SK-N-SH treated with all-trans-retinoic acid at 6 μM for 48 hours (cell line): ENCODE data around the gene ABCA7.

Experiments
- CSDC2 ChIP-seq: fragments of 250-450 bp; sonication (Bioruptor Pico); IDR thresholded peaks from 2 replicates; pipeline ENCODE4 v1.5.0; 2020; ENCODE audit warnings: mild to moderate bottlenecking, moderate library complexity
- POU6F1 ChIP-seq: fragments of 250-450 bp; sonication (Bioruptor Pico); IDR thresholded peaks from 2 replicates; pipeline ENCODE4 v1.8.0; 2021; ENCODE audit warnings: low read depth, mild to moderate bottlenecking, moderate library complexity, borderline replicate concordance
- RARB ChIP-seq: fragments of 250-450 bp; sonication (Bioruptor Pico); IDR thresholded peaks from 2 replicates; pipeline ENCODE4 v1.8.0; 2021; ENCODE audit warnings: mild to moderate bottlenecking, moderate library complexity
- TOX ChIP-seq: fragments of 250-450 bp; sonication (Bioruptor Pico); IDR thresholded peaks from 2 replicates; pipeline ENCODE4 v1.8.0; 2021; ENCODE audit warnings: mild to moderate bottlenecking, moderate library complexity, borderline replicate concordance
- ZFP3 ChIP-seq: fragments of 250-450 bp; sonication (Bioruptor Pico); IDR thresholded peaks from 2 replicates; pipeline ENCODE4 v1.5.0; 2020; ENCODE audit warnings: mild to moderate bottlenecking, moderate library complexity
- ZFP30 ChIP-seq: fragments of 450-650 bp; formaldehyde crosslinking; IDR thresholded peaks from 2 replicates; pipeline ENCODE4 v1.5.0; 2022; ENCODE audit warnings: mild to moderate bottlenecking, moderate library complexity
- ZNF565 ChIP-seq: fragments of 450-650 bp; formaldehyde crosslinking; conservative IDR thresholded peaks from 2 replicates; pipeline ENCODE4 v1.5.0; 2020; ENCODE audit warnings: low read depth, mild to moderate bottlenecking, moderate library complexity
- TF ChIP-seq, protein P1 (sequence below): fragments of 250-450 bp; sonication (Bioruptor Pico); IDR thresholded peaks from 2 replicates; pipeline ENCODE4 v1.5.1; 2020; ENCODE audit warnings: low read depth, mild to moderate bottlenecking, moderate library complexity
- TF ChIP-seq, protein P2 (sequence below): fragments of 250-450 bp; sonication (Bioruptor Pico); IDR thresholded peaks from 2 replicates; pipeline ENCODE4 v1.8.0; 2020; ENCODE audit warnings: mild to moderate bottlenecking, moderate library complexity, borderline replicate concordance

DNA sequence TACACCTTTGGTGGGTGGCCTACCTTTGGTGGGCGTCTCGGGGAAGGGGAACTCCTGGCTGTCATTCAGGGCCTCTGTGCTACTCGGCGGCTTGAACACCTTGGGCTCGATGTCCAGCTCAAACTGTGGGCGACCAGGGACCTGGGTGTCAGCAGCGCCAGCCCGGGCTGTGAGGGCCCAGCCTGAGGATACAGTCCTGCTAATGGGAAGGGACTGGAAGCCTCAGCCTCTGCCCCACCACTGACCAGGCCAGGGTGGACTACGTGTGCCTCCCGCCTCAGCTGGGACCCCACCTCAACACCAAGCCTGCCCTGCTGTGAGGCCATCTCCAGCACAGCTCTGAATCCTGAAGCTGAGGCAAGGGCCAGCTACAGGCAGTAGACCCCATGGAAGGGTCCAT, 26.7 kb upstream of the ABCA7 start:
- TF ChIP-seq CSDC2 (CRISPR knock-in tag) (no peak), ZFP30 (CRISPR knock-in tag) (no peak), ZNF565 (no peak), POU6F1 (no peak), RARB (CRISPR knock-in tag) (no peak), ZFP3 (CRISPR knock-in tag) (no peak), TOX (no peak)
- TF ChIP-seq, protein P1, sequence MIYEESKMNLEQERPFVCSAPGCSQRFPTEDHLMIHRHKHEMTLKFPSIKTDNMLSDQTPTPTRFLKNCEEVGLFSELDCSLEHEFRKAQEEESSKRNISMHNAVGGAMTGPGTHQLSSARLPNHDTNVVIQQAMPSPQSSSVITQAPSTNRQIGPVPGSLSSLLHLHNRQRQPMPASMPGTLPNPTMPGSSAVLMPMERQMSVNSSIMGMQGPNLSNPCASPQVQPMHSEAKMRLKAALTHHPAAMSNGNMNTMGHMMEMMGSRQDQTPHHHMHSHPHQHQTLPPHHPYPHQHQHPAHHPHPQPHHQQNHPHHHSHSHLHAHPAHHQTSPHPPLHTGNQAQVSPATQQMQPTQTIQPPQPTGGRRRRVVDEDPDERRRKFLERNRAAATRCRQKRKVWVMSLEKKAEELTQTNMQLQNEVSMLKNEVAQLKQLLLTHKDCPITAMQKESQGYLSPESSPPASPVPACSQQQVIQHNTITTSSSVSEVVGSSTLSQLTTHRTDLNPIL (CRISPR knock-in tag): no peak
- TF ChIP-seq, protein P2, sequence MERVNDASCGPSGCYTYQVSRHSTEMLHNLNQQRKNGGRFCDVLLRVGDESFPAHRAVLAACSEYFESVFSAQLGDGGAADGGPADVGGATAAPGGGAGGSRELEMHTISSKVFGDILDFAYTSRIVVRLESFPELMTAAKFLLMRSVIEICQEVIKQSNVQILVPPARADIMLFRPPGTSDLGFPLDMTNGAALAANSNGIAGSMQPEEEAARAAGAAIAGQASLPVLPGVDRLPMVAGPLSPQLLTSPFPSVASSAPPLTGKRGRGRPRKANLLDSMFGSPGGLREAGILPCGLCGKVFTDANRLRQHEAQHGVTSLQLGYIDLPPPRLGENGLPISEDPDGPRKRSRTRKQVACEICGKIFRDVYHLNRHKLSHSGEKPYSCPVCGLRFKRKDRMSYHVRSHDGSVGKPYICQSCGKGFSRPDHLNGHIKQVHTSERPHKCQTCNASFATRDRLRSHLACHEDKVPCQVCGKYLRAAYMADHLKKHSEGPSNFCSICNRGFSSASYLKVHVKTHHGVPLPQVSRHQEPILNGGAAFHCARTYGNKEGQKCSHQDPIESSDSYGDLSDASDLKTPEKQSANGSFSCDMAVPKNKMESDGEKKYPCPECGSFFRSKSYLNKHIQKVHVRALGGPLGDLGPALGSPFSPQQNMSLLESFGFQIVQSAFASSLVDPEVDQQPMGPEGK (CRISPR knock-in tag): no peak
